Peyer's patch (tissue), 4 donors: ENCODE results near the gene ZBTB46. TPM values are rescaled to one million over a fixed set of nuclear protein-coding genes. Genes with fewer than 3 reads are reported as not detected.

Experiments used
- DNase-seq, 3 donors: peaks; one replicate each; pipeline ENCODE4 v3.0.0-alpha.2; 2017 to 2019
- H3K27ac ChIP-seq, 4 donors: fragments of 200-600 bp; sonication (generic); one replicate each; pipeline ENCODE4 v1.5.1; 2016 to 2019
- H3K27me3 ChIP-seq, 2 donors: fragments of 200-600 bp; sonication (generic); one replicate each; pipeline ENCODE4 v1.5.1; 2019
- H3K36me3 ChIP-seq, 3 donors: fragments of 200-600 bp; sonication (generic); one replicate each; pipeline ENCODE4 v1.5.1; 2016 to 2019
- H3K4me1 ChIP-seq, 4 donors: fragments of 200-600 bp; sonication (generic); one replicate each; pipeline ENCODE4 v1.5.1; 2016 to 2019
- H3K4me3 ChIP-seq, 4 donors: fragments of 200-600 bp; sonication (generic); 1 replicate in 3 of 4; 2 replicates in 1 of 4; pipeline ENCODE4 v1.5.1; 2016 to 2019; ENCODE audit warnings: mild to moderate bottlenecking in 1 of 4
- H3K9me3 ChIP-seq, 4 donors: fragments of 200-600 bp; sonication (generic); one replicate each; pipeline ENCODE4 v1.5.1; 2016 to 2019; ENCODE audit warnings: mild to moderate bottlenecking in 1 of 4
- POLR2A ChIP-seq, 2 donors: fragments of 450-650 bp; IDR thresholded peaks; one replicate each; pipeline ENCODE4 v1.5.1; 2017; ENCODE audit warnings: antibody characterized with exemption in 2 of 2, mild to moderate bottlenecking in 2 of 2, moderate library complexity in 2 of 2
- total RNA-seq, 4 donors: library from RNA; depleted of rRNA; stranded (reverse); fragments of >200 nt; gene quantifications; one replicate each; pipeline ENCODE4 v1.1.0, GENCODE V29; 2016
- TF ChIP-seq, protein P1 (sequence below), 6 experiments: fragments of 450-650 bp in 4 of 6; fragments of 200-600 bp in 2 of 6; sonication (generic) in 1 of 6; IDR thresholded peaks; one replicate each; pipeline ENCODE4 v1.5.1; 2017 to 2019; ENCODE audit warnings: antibody characterized with exemption in 6 of 6, mild to moderate bottlenecking in 3 of 6, moderate library complexity in 1 of 6

The ZBTB46 gene
- total RNA-seq, 4 donors from 2014 or later = 1.9 to 33.0 (median 4.4) TPM

DNA sequence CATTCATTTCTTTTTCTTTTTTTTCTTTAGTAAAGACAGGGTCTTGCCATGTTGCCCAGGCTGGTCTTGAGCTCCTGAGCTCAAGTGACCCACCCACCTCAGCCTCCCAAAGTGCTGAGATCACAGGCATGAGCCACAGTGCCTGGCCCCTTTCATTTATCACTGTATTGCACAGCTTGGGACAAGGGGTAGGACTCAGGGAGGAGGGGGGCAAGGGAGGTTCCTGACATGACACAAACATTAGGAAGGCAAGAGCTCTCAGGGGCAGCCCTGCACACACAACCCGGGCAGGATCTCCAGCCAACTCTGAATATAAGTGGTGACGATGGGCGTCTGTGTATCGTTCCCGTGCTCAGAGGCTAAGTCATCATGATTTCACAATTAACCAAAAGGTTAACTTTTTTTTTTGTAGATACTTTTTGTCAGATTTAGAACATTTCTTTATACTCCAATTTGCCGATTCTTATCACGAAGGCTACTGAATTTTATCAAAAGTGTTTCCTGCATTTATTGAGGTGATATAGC lies 71.6 kb downstream of the ZBTB46 start:
- Histone ChIP-seq H3K36me3 (no peaks in the 10 kb centered on the region), H3K9me3 (no peaks in the 10 kb centered on the region), H3K27ac (no peak overlapping the region), H3K4me3 (no peak overlapping the region), H3K4me1 (no peaks in the 10 kb centered on the region), H3K27me3 (no peaks in the 10 kb centered on the region)
- no peak for TF ChIP-seq POLR2A (IDR thresholded peaks at IDR 0.05)
- TF ChIP-seq, protein P1, sequence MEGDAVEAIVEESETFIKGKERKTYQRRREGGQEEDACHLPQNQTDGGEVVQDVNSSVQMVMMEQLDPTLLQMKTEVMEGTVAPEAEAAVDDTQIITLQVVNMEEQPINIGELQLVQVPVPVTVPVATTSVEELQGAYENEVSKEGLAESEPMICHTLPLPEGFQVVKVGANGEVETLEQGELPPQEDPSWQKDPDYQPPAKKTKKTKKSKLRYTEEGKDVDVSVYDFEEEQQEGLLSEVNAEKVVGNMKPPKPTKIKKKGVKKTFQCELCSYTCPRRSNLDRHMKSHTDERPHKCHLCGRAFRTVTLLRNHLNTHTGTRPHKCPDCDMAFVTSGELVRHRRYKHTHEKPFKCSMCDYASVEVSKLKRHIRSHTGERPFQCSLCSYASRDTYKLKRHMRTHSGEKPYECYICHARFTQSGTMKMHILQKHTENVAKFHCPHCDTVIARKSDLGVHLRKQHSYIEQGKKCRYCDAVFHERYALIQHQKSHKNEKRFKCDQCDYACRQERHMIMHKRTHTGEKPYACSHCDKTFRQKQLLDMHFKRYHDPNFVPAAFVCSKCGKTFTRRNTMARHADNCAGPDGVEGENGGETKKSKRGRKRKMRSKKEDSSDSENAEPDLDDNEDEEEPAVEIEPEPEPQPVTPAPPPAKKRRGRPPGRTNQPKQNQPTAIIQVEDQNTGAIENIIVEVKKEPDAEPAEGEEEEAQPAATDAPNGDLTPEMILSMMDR (IDR thresholded peaks at IDR 0.05) = no peak
- DNase-seq = no peak

DNA sequence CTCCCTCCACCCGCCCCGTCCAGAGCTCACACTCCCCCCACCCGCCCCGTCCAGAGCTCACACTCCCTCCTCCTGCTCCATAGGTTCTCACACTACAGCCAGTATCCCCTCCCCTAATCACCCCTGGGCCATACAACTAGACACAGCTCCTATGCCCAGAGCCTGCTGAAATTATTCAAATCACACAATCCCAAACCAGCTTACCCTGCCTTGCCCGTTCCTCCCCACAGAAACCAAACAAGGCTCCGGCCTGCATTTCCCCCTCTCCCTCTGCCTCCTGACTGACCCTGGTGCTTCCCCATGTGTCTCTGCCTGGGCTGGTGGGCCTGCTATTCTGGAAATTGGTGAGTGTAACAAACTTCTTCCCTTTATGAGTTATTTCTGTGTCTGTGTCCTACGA lies 72.9 kb downstream of the ZBTB46 start:
- DNase-seq = no peak
- no peak for TF ChIP-seq POLR2A (IDR thresholded peaks at IDR 0.05)
- TF ChIP-seq, protein P1 (IDR thresholded peaks at IDR 0.05) = no peak
- Histone ChIP-seq H3K36me3 (no peaks in the 10 kb centered on the region), H3K4me3 (no peak overlapping the region), H3K27me3 (no peaks in the 10 kb centered on the region), H3K4me1 (no peaks in the 10 kb centered on the region), H3K27ac (no peak overlapping the region), H3K9me3 (no peaks in the 10 kb centered on the region)

DNA sequence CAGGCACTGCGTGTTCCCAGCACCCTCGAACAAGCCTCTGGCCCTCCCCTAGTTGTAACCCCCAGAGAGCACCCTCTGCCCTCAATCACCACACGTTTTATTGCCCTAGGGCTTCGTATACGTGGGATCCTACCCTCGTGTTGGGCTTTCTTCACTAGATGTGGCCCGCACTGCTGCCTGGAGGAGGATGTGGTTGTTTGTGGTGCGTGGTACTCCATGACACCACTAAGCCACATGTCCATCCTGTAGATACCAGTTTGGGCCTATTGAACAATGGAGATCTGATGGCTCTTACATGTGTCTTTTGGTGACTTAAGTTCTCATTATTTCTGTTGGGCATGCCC lies 74.4 kb downstream of the ZBTB46 start:
- Histone ChIP-seq H3K36me3 (no peaks in the 10 kb centered on the region), H3K9me3 (no peaks in the 10 kb centered on the region), H3K27ac (no peak overlapping the region), H3K4me3 (no peak overlapping the region), H3K27me3 (no peaks in the 10 kb centered on the region), H3K4me1 (no peaks in the 10 kb centered on the region)
- TF ChIP-seq POLR2A (IDR thresholded peaks at IDR 0.05) = no peak
- TF ChIP-seq, protein P1 (IDR thresholded peaks at IDR 0.05) = no peak
- no peak for DNase-seq

DNA sequence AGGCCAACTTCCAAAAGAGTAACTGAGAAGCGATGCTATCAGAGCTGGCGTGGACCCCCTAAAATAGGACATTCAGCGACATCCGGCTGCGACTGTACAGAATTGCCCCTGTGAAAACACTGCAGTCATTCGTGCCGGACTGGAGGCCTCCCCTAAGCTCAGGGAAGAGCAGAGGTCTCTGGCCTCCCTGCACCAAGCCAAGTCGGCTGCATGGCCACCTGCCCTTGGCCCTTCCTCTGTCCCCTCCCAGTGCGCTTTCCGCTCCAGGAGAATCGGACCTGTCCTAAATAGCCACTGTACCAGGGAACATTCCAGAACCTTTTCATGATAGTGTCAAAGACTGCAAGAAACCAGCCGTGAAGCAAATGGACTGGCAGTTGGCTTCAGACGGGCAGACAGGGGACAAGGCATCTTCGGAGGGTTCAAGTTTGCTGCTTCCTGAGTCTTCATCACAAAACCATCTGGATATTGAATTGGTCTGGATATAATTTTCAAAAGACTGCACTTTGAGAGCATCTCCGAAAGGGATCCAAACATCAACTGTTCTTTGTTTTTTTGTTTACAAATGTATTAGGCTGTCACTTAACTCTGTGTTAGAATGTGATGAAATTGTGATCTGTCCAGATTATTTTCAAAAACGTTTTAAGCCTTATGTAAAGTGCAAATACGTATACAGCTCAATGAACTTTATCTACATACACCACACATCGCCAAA lies 75.0 kb downstream of the ZBTB46 start:
- no peak overlapping the region for H3K27ac ChIP-seq
- H3K36me3 ChIP-seq = no peaks in the 10 kb centered on the region
- TF ChIP-seq, protein P1 (IDR thresholded peaks at IDR 0.05) = no peak
- no peak for TF ChIP-seq POLR2A (IDR thresholded peaks at IDR 0.05)
- H3K4me3 ChIP-seq = no peak overlapping the region
- no peaks in the 10 kb centered on the region for H3K27me3 ChIP-seq
- H3K9me3 ChIP-seq = no peaks in the 10 kb centered on the region
- no peaks in the 10 kb centered on the region for H3K4me1 ChIP-seq
- no peak for DNase-seq

DNA sequence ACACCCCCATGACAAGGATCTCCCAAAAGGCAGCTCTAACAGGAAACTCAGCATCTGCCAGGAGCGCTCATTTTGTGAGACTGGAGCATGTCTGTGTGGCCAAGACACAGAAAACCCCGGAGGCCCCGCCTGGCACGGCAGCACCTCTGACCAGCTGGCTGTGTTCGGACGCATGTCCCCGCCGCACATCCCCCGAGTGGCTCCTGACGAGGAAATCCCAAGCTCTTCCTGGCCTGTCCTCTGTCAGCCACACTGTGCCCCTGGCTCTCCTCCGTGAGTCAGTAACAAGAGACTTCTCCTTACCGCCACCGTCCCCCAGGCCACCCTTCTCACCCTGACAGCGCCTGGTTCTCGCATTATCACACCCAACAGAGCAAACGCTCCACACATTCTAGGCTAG lies 77.1 kb downstream of the ZBTB46 start:
- Histone ChIP-seq H3K36me3 (no peaks in the 10 kb centered on the region), H3K27ac (no peak overlapping the region), H3K4me3 (no peak overlapping the region), H3K4me1 (no peaks in the 10 kb centered on the region), H3K9me3 (no peaks in the 10 kb centered on the region), H3K27me3 (no peaks in the 10 kb centered on the region)
- TF ChIP-seq POLR2A (IDR thresholded peaks at IDR 0.05) = no peak
- no peak for DNase-seq

DNA sequence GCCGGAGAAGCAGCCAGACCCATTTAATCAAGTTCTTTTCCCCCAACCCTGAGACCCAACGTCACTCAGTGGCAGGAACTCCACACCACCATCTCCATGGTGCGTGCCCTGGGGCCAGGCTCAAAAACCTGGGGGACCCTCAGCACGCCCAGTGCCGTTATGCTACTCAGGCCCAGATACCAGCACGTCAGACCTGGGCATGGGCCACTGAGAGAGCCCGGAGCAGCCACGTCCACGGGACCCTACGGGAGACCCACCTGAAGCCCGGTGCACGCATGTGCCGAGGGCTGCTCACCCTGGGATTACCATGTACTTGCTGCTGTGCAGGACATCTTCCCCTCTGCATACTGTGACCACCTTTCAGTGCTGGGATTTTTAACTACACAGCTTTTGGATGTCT lies 77.7 kb downstream of the ZBTB46 start:
- DNase-seq = no peak
- Histone ChIP-seq H3K27ac (no peak overlapping the region), H3K36me3 (no peaks in the 10 kb centered on the region), H3K4me1 (no peaks in the 10 kb centered on the region), H3K4me3 (no peak overlapping the region), H3K27me3 (no peaks in the 10 kb centered on the region), H3K9me3 (no peaks in the 10 kb centered on the region)
- TF ChIP-seq POLR2A (IDR thresholded peaks at IDR 0.05) = no peak
- TF ChIP-seq, protein P1 (IDR thresholded peaks at IDR 0.05) = no peak
